SK-N-SH (cell line): Measurements from ENCODE around the gene SNX5. TPM values are rescaled to one million over a fixed set of nuclear protein-coding genes. Genes with fewer than 3 reads are reported as not detected.

Experiments
- CTCF ChIA-PET: fragments of 300-600, 350-600 bp; formaldehyde crosslinking; extraction: SDS; loops from one replicate; lab custom pipeline; 2021; lab: Yijun Ruan, JAX
- POLR2A ChIA-PET: fragments of 350-600 bp; sonication (Branson Sonifier 250); formaldehyde crosslinking; extraction: SDS; loops from one replicate; lab custom pipeline; 2020; ENCODE audit warnings: antibody characterized with exemption, inconsistent platforms; lab: Yijun Ruan, JAX
- DNase-seq: peaks from one replicate; pipeline ENCODE4 v3.0.0; 2012
- H2AFZ ChIP-seq: fragments of 200-600 bp; sonication (generic); 2 replicates; pipeline ENCODE4 v1.8.1; 2016; ENCODE audit warnings: antibody characterized with exemption, mild to moderate bottlenecking, low read depth
- H3F3A ChIP-seq: fragments of 200-600 bp; sonication (generic); replicated peaks from 2 replicates; pipeline ENCODE3; 2016; ENCODE audit warnings: antibody characterized with exemption, mild to moderate bottlenecking; ENCODE audit not compliant: insufficient read depth
- H3K27ac ChIP-seq, 2 experiments: fragments of 200-500 bp in 1 of 2; fragments of 200-600 bp in 1 of 2; sonication (Bioruptor generic) in 1 of 2; sonication (generic), shearing (Covaris generic) in 1 of 2; 2 replicates each; pipeline versions ENCODE4 v1.5.1 to v1.6.1; 2014 to 2016; ENCODE audit warnings: low read depth in 2 of 2, inconsistent platforms in 1 of 2, low read length in 1 of 2, mild to moderate bottlenecking in 1 of 2, mixed read lengths in 1 of 2
- H3K27me3 ChIP-seq: fragments of 200-600 bp; sonication (generic), shearing (Covaris generic); 2 replicates; pipeline ENCODE4 v1.6.1; 2016; ENCODE audit warnings: mixed run types; ENCODE audit not compliant: insufficient read depth
- H3K36me3 ChIP-seq, 2 experiments: fragments of 200-500 bp in 1 of 2; fragments of 200-600 bp in 1 of 2; sonication (Bioruptor generic) in 1 of 2; sonication (generic) in 1 of 2; replicated peaks in 1 of 2; 2 replicates each; pipeline versions ENCODE3 to v1.5.1; 2014 to 2016; ENCODE audit warnings: low read length in 1 of 2, mild to moderate bottlenecking in 1 of 2; ENCODE audit not compliant: insufficient read depth in 2 of 2, control insufficient read depth in 1 of 2
- H3K4me1 ChIP-seq, 2 experiments: fragments of 200-500 bp in 1 of 2; fragments of 200-600 bp in 1 of 2; sonication (Bioruptor generic) in 1 of 2; sonication (generic), shearing (Covaris generic) in 1 of 2; 2 replicates each; pipeline versions ENCODE4 v1.5.1 to v1.6.1; 2014 to 2016; ENCODE audit warnings: low read depth in 1 of 2, low read length in 1 of 2, mixed run types in 1 of 2; ENCODE audit not compliant: insufficient read depth in 2 of 2, control insufficient read depth in 1 of 2
- H3K4me2 ChIP-seq: fragments of 200-600 bp; sonication (generic), shearing (Covaris generic); 2 replicates; pipeline ENCODE4 v1.6.1; 2017; ENCODE audit warnings: mixed run types
- H3K4me3 ChIP-seq, 2 experiments: fragments of 200-500 bp in 1 of 2; fragments of 200-600 bp in 1 of 2; sonication (Bioruptor generic) in 1 of 2; sonication (generic), shearing (Covaris generic) in 1 of 2; 2 replicates each; pipeline versions ENCODE4 v1.5.1 to v1.8.1; 2014 to 2016; ENCODE audit warnings: low read depth in 2 of 2, inconsistent platforms in 1 of 2, low read length in 1 of 2, mild to moderate bottlenecking in 1 of 2, mixed read lengths in 1 of 2, moderate library complexity in 1 of 2
- H3K79me2 ChIP-seq: fragments of 200-600 bp; sonication (generic); 2 replicates; pipeline ENCODE4 v1.8.1; 2017; ENCODE audit warnings: mild to moderate bottlenecking; ENCODE audit not compliant: insufficient read depth
- H3K9ac ChIP-seq: fragments of 200-600 bp; sonication (generic); 2 replicates; pipeline ENCODE4 v1.6.1; 2017; ENCODE audit warnings: mixed run types
- H3K9me2 ChIP-seq: fragments of 200-600 bp; sonication (generic); 2 replicates; pipeline ENCODE4 v1.6.1; 2017; ENCODE audit warnings: mixed run types
- H3K9me3 ChIP-seq: fragments of 200-600 bp; sonication (generic); 2 replicates; pipeline ENCODE4 v1.6.1; 2017; ENCODE audit warnings: mixed run types, mild to moderate bottlenecking, moderate library complexity
- H4K20me1 ChIP-seq: fragments of 200-600 bp; sonication (generic); 2 replicates; pipeline ENCODE4 v1.6.1; 2017; ENCODE audit warnings: mild to moderate bottlenecking, mixed run types; ENCODE audit not compliant: insufficient read depth
- ELF1 ChIP-seq: IDR thresholded peaks from 2 replicates; pipeline ENCODE4 v1.4.0; 2012
- EZH2phosphoT487 ChIP-seq: fragments of 200-600 bp; sonication (generic); IDR thresholded peaks from 2 replicates; pipeline ENCODE4 v1.6.1; 2017; ENCODE audit warnings: low read depth, mixed run types, mild to moderate bottlenecking, antibody characterized with exemption, moderate library complexity, borderline replicate concordance
- FOSL2 ChIP-seq: IDR thresholded peaks from 2 replicates; pipeline ENCODE4 v1.4.0; 2012; ENCODE audit warnings: low read depth, mild to moderate bottlenecking, moderate library complexity, borderline replicate concordance
- FOXJ3 ChIP-seq: sonication (generic); formaldehyde crosslinking; IDR thresholded peaks from 2 replicates; pipeline ENCODE4 v1.5.1; 2020; ENCODE audit warnings: mild to moderate bottlenecking, missing genetic modification reagents
- MXI1 ChIP-seq: IDR thresholded peaks from 2 replicates; pipeline ENCODE4 v1.6.1; 2012; ENCODE audit warnings: mild to moderate bottlenecking, low read depth, low read length, improper control_type of control experiment
- NFIC ChIP-seq: IDR thresholded peaks from 2 replicates; pipeline ENCODE4 v1.4.0; 2012; ENCODE audit warnings: borderline replicate concordance
- RCOR1 ChIP-seq: fragments of 150-350 bp; IDR thresholded peaks from 2 replicates; pipeline ENCODE4 v1.6.1; 2017; ENCODE audit warnings: antibody characterized with exemption, low read length
- USF1 ChIP-seq: IDR thresholded peaks from 2 replicates; pipeline ENCODE4 v1.4.0; 2012; ENCODE audit warnings: low read depth, borderline replicate concordance
- WGBS: methylation state at CpG from one replicate; pipeline ENCODE4 v1.1.6; 2017; ENCODE audit warnings: low lambda C conversion rate; 5-methylcytosine and 5-hydroxymethylcytosine counted together
- polyA plus RNA-seq, 3 experiments: library from polyadenylated mRNA; depleted of rRNA; stranded (reverse); fragments of >200 nt; gene quantifications; 2 replicates each; pipeline ENCODE4 v1.2.3, GENCODE V29; 2012

SNX5 gene
- polyA plus RNA-seq, 1 of the 3 experiments (the other 2 are of a cell fraction) = 76.2 TPM

- H3K79me2 ChIP-seq = peaks cover 31% of the 10 kb centered on the region
- no peak for TF ChIP-seq EZH2phosphoT487
- no peak for TF ChIP-seq RCOR1
- TF ChIP-seq USF1 = no peak
- no peak for TF ChIP-seq NFIC
- TF ChIP-seq FOXJ3 (CRISPR knock-in tag) = no peak
- TF ChIP-seq, all 33 proteins: peak for 0
- 74% methylated on average over 6 of the region's 6 CpGs for WGBS
- Histone ChIP-seq H3K27ac (no peak overlapping the region), H3F3A (peaks cover 19% of the 10 kb centered on the region), H4K20me1 (no peaks in the 10 kb centered on the region; the same call in 1 of the 2 replicates), H3K27me3 (no peaks in the 10 kb centered on the region), H3K9me3 (no peaks in the 10 kb centered on the region), H3K4me3 (no peak overlapping the region), H3K4me2 (no peak overlapping the region), H3K9ac (no peak overlapping the region), H2AFZ (no peak overlapping the region), H3K9me2 (no peaks in the 10 kb centered on the region), H3K4me1 (no peaks in the 10 kb centered on the region), H3K36me3 (peaks cover 83 to 94% of the 10 kb centered on the region in 2 experiments)
- CTCF ChIA-PET = interaction anchor here (1.0 to 3.0 kb wide), 3 partner anchors 8 to 49 kb away, joined by 3 to 14 read pairs (median 7); no protein-coding TSS in a partner anchor
- POLR2A ChIA-PET = no interaction called here
- no peak for DNase-seq
Observed at GRCh38 chr20:17946572-17947473, 21.8 kb downstream of the SNX5 start.

- DNase-seq = no peak
- peaks cover 23% of the 10 kb centered on the region for H3K79me2 ChIP-seq
- H3K4me2 ChIP-seq = no peak overlapping the region
- 97% methylated on average over 5 of the region's 5 CpGs for WGBS
- H3K9ac ChIP-seq = no peak overlapping the region
- H3K4me3 ChIP-seq = no peak overlapping the region
- TF ChIP-seq USF1 (no peak), ELF1 (no peak), MXI1 (no peak), FOSL2 (no peak)
- no peak overlapping the region for H2AFZ ChIP-seq
- H3K36me3 ChIP-seq = peaks cover 80 to 96% of the 10 kb centered on the region in 2 experiments
- POLR2A ChIA-PET = no interaction called here
- peaks cover 23% of the 10 kb centered on the region for H3F3A ChIP-seq
- peaks cover 3% of the 10 kb centered on the region; the same call in 1 of the 2 replicates for H4K20me1 ChIP-seq
- H3K9me3 ChIP-seq = no peaks in the 10 kb centered on the region
- no peaks in the 10 kb centered on the region for H3K9me2 ChIP-seq
- CTCF ChIA-PET = interaction anchor here (0.6 to 1.2 kb wide), 3 partner anchors 44 to 174 kb away, joined by 3 to 7 read pairs (median 3); no protein-coding TSS in a partner anchor
- H3K27me3 ChIP-seq = no peaks in the 10 kb centered on the region
- H3K27ac ChIP-seq = no peak overlapping the region
- H3K4me1 ChIP-seq = no peaks in the 10 kb centered on the region
Observed at GRCh38 chr20:17946040-17946439, 22.6 kb downstream of the SNX5 start.
